ENCODE measurements around the gene TMC3. TPM values are rescaled to one million over a fixed set of nuclear protein-coding genes. Genes with fewer than 3 reads are reported as not detected.

The TMC3 gene
- total and polyA plus RNA-seq, 10 of the 15 experiments (the other 5 are each of a cell fraction or from before 2014, with no cell fraction given), result 0.03 to 0.04 (median 0.04) TPM; not detected in 7

DNA sequence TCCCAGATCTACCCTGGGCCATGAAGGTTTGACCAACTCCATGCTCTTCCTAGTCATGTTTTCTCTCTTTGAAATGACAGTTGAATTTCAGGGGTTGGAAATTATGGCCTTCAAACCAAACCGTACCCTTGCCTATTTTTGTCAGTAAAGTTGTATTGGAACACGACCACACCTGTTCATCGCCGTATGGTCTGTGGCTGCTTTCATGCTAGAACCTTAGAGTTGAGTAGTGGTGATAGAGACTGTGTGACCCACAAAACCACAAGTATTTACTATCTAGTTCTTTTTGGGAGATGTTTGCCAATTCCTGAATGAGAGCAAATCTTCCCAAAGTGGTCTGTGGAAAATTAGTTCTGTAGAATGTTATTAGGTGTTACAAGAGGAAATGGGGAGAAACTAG lies 26.1 kb downstream of the TMC3 start:
- ATAC-seq (no peak), FAIRE-seq (no peak), DNase-seq (ENCODE audit: low read depth, low spot score) (no peak)
- no peaks in the 10 kb centered on the region for H3K4me1 ChIP-seq (ENCODE audit: control insufficient read depth, insufficient read depth, low read length)
- RAD21 ChIA-PET (ENCODE audit: unreplicated experiment), result no interaction called here
- no peaks in the 10 kb centered on the region for H3K27me3 ChIP-seq (replicated peaks in 1 of 2; ENCODE audit: control insufficient read depth in 2 of 2, insufficient read depth in 2 of 2, low read length in 1 of 2)
- H3K4me3 ChIP-seq, result no peak overlapping the region
- POLR2A ChIA-PET, result no interaction called here
- WGBS (ENCODE audit: insufficient coverage, insufficient replicate concordance, low lambda C conversion rate, missing lambda C conversion rate), result 92% methylated on average over 4 of the region's 4 CpGs
- no peaks in the 10 kb centered on the region for H3K36me3 ChIP-seq (ENCODE audit: control insufficient read depth in 2 of 2, insufficient read depth in 2 of 2, low read length in 1 of 2)
- H3K9ac ChIP-seq (ENCODE audit: control insufficient read depth, insufficient read depth, low read length), result no peak overlapping the region
- CTCF ChIA-PET, result no interaction called here
- intact Hi-C loops (cut with micrococcal nuclease; ENCODE audit: unreplicated experiment), result no loop called here
- no TSS peak for BruUV-seq (replicated peaks)
- in situ Hi-C loops (cut with MboI), result no loop called here
- H3K27ac ChIP-seq (ENCODE audit: control insufficient read depth, insufficient read depth), result no peak overlapping the region
- H3K79me2 ChIP-seq (ENCODE audit: control insufficient read depth, insufficient read depth, low read length), result no peaks in the 10 kb centered on the region
- SMC1A ChIA-PET (ENCODE audit: uncharacterized antibody, unreplicated experiment), result no interaction called here
- no peak overlapping the region for H2AFZ ChIP-seq (ENCODE audit: control insufficient read depth, low read depth, low read length)
- H4K20me1 ChIP-seq (ENCODE audit: control insufficient read depth, insufficient read depth), result no peaks in the 10 kb centered on the region
- no peaks in the 10 kb centered on the region for H3K9me3 ChIP-seq (replicated peaks; ENCODE audit: control insufficient read depth, insufficient read depth, low read length)
- no peak overlapping the region for H3K4me2 ChIP-seq (ENCODE audit: control insufficient read depth, insufficient read depth)
- TF ChIP-seq, protein P1, sequence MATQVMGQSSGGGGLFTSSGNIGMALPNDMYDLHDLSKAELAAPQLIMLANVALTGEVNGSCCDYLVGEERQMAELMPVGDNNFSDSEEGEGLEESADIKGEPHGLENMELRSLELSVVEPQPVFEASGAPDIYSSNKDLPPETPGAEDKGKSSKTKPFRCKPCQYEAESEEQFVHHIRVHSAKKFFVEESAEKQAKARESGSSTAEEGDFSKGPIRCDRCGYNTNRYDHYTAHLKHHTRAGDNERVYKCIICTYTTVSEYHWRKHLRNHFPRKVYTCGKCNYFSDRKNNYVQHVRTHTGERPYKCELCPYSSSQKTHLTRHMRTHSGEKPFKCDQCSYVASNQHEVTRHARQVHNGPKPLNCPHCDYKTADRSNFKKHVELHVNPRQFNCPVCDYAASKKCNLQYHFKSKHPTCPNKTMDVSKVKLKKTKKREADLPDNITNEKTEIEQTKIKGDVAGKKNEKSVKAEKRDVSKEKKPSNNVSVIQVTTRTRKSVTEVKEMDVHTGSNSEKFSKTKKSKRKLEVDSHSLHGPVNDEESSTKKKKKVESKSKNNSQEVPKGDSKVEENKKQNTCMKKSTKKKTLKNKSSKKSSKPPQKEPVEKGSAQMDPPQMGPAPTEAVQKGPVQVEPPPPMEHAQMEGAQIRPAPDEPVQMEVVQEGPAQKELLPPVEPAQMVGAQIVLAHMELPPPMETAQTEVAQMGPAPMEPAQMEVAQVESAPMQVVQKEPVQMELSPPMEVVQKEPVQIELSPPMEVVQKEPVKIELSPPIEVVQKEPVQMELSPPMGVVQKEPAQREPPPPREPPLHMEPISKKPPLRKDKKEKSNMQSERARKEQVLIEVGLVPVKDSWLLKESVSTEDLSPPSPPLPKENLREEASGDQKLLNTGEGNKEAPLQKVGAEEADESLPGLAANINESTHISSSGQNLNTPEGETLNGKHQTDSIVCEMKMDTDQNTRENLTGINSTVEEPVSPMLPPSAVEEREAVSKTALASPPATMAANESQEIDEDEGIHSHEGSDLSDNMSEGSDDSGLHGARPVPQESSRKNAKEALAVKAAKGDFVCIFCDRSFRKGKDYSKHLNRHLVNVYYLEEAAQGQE (IDR thresholded peaks at IDR 0.05; ENCODE audit: low read depth, low read length), result no peak
- TF ChIP-seq BCL11A (IDR thresholded peaks at IDR 0.05; ENCODE audit: low read depth, low read length), result no peak
- TF ChIP-seq, protein P2, sequence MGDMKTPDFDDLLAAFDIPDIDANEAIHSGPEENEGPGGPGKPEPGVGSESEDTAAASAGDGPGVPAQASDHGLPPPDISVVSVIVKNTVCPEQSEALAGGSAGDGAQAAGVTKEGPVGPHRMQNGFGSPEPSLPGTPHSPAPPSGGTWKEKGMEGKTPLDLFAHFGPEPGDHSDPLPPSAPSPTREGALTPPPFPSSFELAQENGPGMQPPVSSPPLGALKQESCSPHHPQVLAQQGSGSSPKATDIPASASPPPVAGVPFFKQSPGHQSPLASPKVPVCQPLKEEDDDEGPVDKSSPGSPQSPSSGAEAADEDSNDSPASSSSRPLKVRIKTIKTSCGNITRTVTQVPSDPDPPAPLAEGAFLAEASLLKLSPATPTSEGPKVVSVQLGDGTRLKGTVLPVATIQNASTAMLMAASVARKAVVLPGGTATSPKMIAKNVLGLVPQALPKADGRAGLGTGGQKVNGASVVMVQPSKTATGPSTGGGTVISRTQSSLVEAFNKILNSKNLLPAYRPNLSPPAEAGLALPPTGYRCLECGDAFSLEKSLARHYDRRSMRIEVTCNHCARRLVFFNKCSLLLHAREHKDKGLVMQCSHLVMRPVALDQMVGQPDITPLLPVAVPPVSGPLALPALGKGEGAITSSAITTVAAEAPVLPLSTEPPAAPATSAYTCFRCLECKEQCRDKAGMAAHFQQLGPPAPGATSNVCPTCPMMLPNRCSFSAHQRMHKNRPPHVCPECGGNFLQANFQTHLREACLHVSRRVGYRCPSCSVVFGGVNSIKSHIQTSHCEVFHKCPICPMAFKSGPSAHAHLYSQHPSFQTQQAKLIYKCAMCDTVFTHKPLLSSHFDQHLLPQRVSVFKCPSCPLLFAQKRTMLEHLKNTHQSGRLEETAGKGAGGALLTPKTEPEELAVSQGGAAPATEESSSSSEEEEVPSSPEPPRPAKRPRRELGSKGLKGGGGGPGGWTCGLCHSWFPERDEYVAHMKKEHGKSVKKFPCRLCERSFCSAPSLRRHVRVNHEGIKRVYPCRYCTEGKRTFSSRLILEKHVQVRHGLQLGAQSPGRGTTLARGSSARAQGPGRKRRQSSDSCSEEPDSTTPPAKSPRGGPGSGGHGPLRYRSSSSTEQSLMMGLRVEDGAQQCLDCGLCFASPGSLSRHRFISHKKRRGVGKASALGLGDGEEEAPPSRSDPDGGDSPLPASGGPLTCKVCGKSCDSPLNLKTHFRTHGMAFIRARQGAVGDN (IDR thresholded peaks at IDR 0.05), result no peak
- no peak for TF ChIP-seq TCF3 (IDR thresholded peaks at IDR 0.05; ENCODE audit: borderline replicate concordance, insufficient read depth, low read depth, low read length)
- TF ChIP-seq RELA (IDR thresholded peaks at IDR 0.05; ENCODE audit: borderline replicate concordance, partially characterized antibody), result no peak
- TF ChIP-seq PAX5 (IDR thresholded peaks at IDR 0.05; ENCODE audit: borderline replicate concordance, low read depth, low read length), result no peak
- no peak for TF ChIP-seq YY1 (IDR thresholded peaks at IDR 0.05; ENCODE audit: low read depth, low read length)
- TF ChIP-seq RFX5 (IDR thresholded peaks at IDR 0.05; ENCODE audit: low read depth, low read length), result no peak
- TF ChIP-seq HDAC6 (IDR thresholded peaks at IDR 0.05; ENCODE audit: unreplicated experiment), result no peak
- TF ChIP-seq, protein P3, sequence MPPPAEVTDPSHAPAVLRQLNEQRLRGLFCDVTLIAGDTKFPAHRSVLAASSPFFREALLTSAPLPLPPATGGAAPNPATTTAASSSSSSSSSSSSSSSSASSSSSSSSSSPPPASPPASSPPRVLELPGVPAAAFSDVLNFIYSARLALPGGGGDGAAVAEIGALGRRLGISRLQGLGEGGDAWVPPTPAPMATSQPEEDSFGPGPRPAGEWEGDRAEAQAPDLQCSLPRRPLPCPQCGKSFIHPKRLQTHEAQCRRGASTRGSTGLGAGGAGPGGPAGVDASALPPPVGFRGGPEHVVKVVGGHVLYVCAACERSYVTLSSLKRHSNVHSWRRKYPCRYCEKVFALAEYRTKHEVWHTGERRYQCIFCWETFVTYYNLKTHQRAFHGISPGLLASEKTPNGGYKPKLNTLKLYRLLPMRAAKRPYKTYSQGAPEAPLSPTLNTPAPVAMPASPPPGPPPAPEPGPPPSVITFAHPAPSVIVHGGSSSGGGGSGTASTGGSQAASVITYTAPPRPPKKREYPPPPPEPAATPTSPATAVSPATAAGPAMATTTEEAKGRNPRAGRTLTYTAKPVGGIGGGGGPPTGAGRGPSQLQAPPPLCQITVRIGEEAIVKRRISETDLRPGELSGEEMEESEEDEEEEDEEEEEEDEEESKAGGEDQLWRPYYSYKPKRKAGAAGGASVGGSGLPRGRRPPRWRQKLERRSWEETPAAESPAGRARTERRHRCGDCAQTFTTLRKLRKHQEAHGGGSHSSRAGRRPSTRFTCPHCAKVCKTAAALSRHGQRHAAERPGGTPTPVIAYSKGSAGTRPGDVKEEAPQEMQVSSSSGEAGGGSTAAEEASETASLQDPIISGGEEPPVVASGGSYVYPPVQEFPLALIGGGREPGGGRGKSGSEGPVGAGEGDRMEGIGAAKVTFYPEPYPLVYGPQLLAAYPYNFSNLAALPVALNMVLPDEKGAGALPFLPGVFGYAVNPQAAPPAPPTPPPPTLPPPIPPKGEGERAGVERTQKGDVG (CRISPR knock-in tag; IDR thresholded peaks at IDR 0.05), result no peak
- no peak for TF ChIP-seq PML (IDR thresholded peaks at IDR 0.05; ENCODE audit: low read length)
- no peak for TF ChIP-seq ZSCAN29 (IDR thresholded peaks at IDR 0.05)
- no peak for TF ChIP-seq NFXL1 (IDR thresholded peaks at IDR 0.05; ENCODE audit: borderline replicate concordance)
- TF ChIP-seq, protein P4, sequence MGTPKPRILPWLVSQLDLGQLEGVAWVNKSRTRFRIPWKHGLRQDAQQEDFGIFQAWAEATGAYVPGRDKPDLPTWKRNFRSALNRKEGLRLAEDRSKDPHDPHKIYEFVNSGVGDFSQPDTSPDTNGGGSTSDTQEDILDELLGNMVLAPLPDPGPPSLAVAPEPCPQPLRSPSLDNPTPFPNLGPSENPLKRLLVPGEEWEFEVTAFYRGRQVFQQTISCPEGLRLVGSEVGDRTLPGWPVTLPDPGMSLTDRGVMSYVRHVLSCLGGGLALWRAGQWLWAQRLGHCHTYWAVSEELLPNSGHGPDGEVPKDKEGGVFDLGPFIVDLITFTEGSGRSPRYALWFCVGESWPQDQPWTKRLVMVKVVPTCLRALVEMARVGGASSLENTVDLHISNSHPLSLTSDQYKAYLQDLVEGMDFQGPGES (IDR thresholded peaks at IDR 0.05), result no peak
